DOHH2 (cell line): ENCODE data around the gene STXBP4.

Experiments used
- CTCF ChIP-seq: fragments of 200-600 bp; sonication (generic); IDR thresholded peaks from one replicate; pipeline ENCODE4 v1.5.1; 2014; ENCODE audit warnings: antibody characterized with exemption, mild to moderate bottlenecking, low read depth, low read length; ENCODE audit not compliant: poor library complexity, severe bottlenecking
- EZH2phosphoT487 ChIP-seq: fragments of 200-600 bp; sonication (generic); IDR thresholded peaks from 2 replicates; pipeline ENCODE4 v1.6.1; 2017; ENCODE audit warnings: borderline replicate concordance, mild to moderate bottlenecking, antibody characterized with exemption, low read length, moderate library complexity, mixed read lengths

DNA sequence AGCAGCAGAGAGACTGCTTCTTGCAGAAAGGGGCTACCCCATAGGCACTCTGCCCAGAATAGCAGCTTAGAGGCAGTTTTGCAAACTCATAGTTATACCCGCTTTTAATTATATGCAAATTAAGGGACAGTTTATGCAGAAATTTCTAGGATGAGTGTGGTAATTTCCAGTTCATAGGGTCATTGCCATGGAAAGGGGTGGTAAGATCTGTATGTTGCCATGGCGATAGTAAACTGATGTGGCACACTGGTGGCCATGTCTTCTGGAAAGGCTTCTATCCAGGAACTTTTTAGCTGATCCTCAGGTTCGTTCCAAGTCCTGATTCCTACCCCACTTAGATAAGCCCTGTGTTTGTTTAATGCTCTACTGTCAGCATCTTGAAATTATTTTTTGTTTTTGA lies 6.2 kb downstream of the STXBP4 start:
- TF ChIP-seq CTCF (no peak), EZH2phosphoT487 (no peak)
